ENCODE measurements around the gene SBF2. TPM values are rescaled to one million over a fixed set of nuclear protein-coding genes. Genes with fewer than 3 reads are reported as not detected.

SBF2 gene
- total and polyA plus RNA-seq, 2 donors (not counting 1 experiment from before 2014, with no cell fraction given): 5.6 to 17.7 TPM

DNA sequence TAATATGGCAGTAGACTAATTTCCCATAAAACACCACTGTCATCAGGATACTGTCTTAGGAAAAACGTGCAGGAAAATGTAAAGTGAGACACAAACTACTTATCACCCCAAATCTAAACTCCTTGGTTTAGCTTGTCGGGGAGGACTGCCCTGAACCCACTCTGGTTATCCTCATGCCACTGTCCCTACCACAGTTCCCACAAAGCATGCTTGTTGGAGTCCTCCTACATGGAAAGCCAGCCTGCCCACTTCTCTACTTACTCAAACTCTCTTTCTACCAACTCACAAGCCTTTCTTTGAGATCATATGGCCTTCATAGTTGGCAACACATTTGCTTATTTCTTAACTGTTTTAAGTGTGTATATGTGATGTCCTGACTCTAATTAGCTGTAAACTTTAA lies 451.1 kb downstream of the SBF2 start:
- Histone ChIP-seq H3K27ac (ENCODE audit: low read length in 2 of 2) (no peak overlapping the region), H3K9ac (ENCODE audit: low read length) (no peak overlapping the region), H3K4me2 (replicated peaks; ENCODE audit: low read depth, low read length, poor library complexity, severe bottlenecking) (no peak overlapping the region), H2AFZ (ENCODE audit: insufficient read depth, low read depth, low read length, poor library complexity, severe bottlenecking) (no peak overlapping the region), H3K79me2 (ENCODE audit: control insufficient read depth, insufficient read depth, low read length) (no peaks in the 10 kb centered on the region), H3K27me3 (replicated peaks in 1 of 4; ENCODE audit: control extremely low read depth in 1 of 4, control insufficient read depth in 3 of 4, insufficient read depth in 4 of 4, low read length in 3 of 4) (no peaks in the 10 kb centered on the region), H3K9me3 (ENCODE audit: control extremely low read depth in 1 of 3, control insufficient read depth in 2 of 3, insufficient read depth in 1 of 3, low read length in 2 of 3) (no peaks in the 10 kb centered on the region), H3K4me1 (ENCODE audit: control insufficient read depth in 2 of 2, insufficient read depth in 2 of 2, low read length in 2 of 2) (peaks cover 0 to 6% of the 10 kb centered on the region in 2 donors), H3K4me3 (ENCODE audit: control extremely low read depth in 1 of 5, extremely low read depth in 1 of 5, insufficient read depth in 1 of 5, low read depth in 2 of 5, low read length in 4 of 5) (no peak overlapping the region), H3K36me3 (replicated peaks in 1 of 2; ENCODE audit: control extremely low read depth in 1 of 2, control insufficient read depth in 1 of 2, extremely low read depth in 1 of 2, insufficient read depth in 2 of 2, low read length in 1 of 2) (peaks cover 0 to 3% of the 10 kb centered on the region in 2 experiments), H4K20me1 (ENCODE audit: control insufficient read depth, insufficient read depth, low read length, poor library complexity, severe bottlenecking) (no peaks in the 10 kb centered on the region)
- Mint-ChIP-seq H3K4me3 (no peak overlapping the region), H3K9me3 (ENCODE audit: insufficient read depth) (no peaks in the 10 kb centered on the region), H3K27me3 (no peaks in the 10 kb centered on the region), H3K4me1 (peaks cover 14% of the 10 kb centered on the region), H3K27ac (no peak overlapping the region)
- no peak for TF ChIP-seq EZH2 (IDR thresholded peaks at IDR 0.05; ENCODE audit: borderline replicate concordance, insufficient read depth, low read depth, low read length, poor library complexity, severe bottlenecking)
- TF ChIP-seq, protein P1, sequence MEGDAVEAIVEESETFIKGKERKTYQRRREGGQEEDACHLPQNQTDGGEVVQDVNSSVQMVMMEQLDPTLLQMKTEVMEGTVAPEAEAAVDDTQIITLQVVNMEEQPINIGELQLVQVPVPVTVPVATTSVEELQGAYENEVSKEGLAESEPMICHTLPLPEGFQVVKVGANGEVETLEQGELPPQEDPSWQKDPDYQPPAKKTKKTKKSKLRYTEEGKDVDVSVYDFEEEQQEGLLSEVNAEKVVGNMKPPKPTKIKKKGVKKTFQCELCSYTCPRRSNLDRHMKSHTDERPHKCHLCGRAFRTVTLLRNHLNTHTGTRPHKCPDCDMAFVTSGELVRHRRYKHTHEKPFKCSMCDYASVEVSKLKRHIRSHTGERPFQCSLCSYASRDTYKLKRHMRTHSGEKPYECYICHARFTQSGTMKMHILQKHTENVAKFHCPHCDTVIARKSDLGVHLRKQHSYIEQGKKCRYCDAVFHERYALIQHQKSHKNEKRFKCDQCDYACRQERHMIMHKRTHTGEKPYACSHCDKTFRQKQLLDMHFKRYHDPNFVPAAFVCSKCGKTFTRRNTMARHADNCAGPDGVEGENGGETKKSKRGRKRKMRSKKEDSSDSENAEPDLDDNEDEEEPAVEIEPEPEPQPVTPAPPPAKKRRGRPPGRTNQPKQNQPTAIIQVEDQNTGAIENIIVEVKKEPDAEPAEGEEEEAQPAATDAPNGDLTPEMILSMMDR (IDR thresholded peaks at IDR 0.05): no peak
- ChIA-PET CTCF (interaction anchor here (1.5 kb wide), 1 partner anchor 365 kb away, joined by 4 read pairs; no protein-coding TSS in a partner anchor), POLR2A (no interaction called here)
- WGBS (ENCODE audit: insufficient coverage): 100% methylated on average over 2 of the region's 2 CpGs
- DNase-seq: no peak
- intact Hi-C loops (cut with micrococcal nuclease): no loop called here
- ATAC-seq (ENCODE audit: low read depth): no peak

DNA sequence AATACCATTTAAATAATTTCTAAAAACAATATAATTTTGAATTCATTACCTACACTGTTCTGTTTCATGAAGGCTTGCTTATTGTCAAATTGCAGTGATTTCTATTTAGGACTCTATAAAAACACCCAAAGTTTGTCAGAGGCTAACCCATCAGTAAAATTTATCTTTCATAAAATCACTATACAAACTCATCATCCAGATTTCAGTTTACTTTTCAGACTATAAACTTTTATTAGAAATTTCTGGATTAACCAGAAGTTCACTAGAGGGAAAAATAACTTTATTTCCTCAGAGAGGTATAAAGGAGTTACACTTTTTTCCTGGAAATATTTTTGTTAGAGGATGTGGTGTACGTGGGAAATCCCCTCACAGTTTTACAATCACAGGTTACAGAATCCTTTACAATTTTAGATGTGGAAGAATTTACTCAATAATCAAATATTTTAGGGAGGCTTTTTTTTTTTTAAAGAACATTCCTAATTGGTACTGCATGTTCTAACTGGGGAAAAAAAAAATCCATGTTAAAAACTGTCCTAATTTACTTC lies 453.5 kb downstream of the SBF2 start:
- intact Hi-C loops (cut with micrococcal nuclease): no loop called here
- no peaks in the 10 kb centered on the region for H3K9me3 Mint-ChIP-seq (ENCODE audit: insufficient read depth)
- no peaks in the 10 kb centered on the region for H3K9me3 ChIP-seq (ENCODE audit: control extremely low read depth in 1 of 3, control insufficient read depth in 2 of 3, insufficient read depth in 1 of 3, low read length in 2 of 3)
- no peak overlapping the region for H3K9ac ChIP-seq (ENCODE audit: low read length)
- H4K20me1 ChIP-seq (ENCODE audit: control insufficient read depth, insufficient read depth, low read length, poor library complexity, severe bottlenecking): no peaks in the 10 kb centered on the region
- ATAC-seq (ENCODE audit: low read depth): no peak
- H3K27ac ChIP-seq (ENCODE audit: low read length in 2 of 2): no peak overlapping the region
- H3K4me3 Mint-ChIP-seq: no peak overlapping the region
- peaks cover 0 to 3% of the 10 kb centered on the region in 2 experiments for H3K36me3 ChIP-seq (replicated peaks in 1 of 2; ENCODE audit: control extremely low read depth in 1 of 2, control insufficient read depth in 1 of 2, extremely low read depth in 1 of 2, insufficient read depth in 2 of 2, low read length in 1 of 2)
- H2AFZ ChIP-seq (ENCODE audit: insufficient read depth, low read depth, low read length, poor library complexity, severe bottlenecking): no peak overlapping the region
- POLR2A ChIA-PET: no interaction called here
- DNase-seq: no peak
- peak overlapping the region; percentile 27 for H3K4me2 ChIP-seq (replicated peaks; ENCODE audit: low read depth, low read length, poor library complexity, severe bottlenecking)
- CTCF ChIA-PET: interaction anchor here (0.9 kb wide), 1 partner anchor 103 kb away, joined by 4 read pairs; no protein-coding TSS in a partner anchor
- no peak overlapping the region for H3K4me3 ChIP-seq (ENCODE audit: control extremely low read depth in 1 of 5, extremely low read depth in 1 of 5, insufficient read depth in 1 of 5, low read depth in 2 of 5, low read length in 4 of 5)
- H3K27me3 ChIP-seq (replicated peaks in 1 of 4; ENCODE audit: control extremely low read depth in 1 of 4, control insufficient read depth in 3 of 4, insufficient read depth in 4 of 4, low read length in 3 of 4): no peaks in the 10 kb centered on the region
- no peaks in the 10 kb centered on the region for H3K27me3 Mint-ChIP-seq
- H3K79me2 ChIP-seq (ENCODE audit: control insufficient read depth, insufficient read depth, low read length): no peaks in the 10 kb centered on the region
- H3K4me1 ChIP-seq (ENCODE audit: control insufficient read depth in 2 of 2, insufficient read depth in 2 of 2, low read length in 2 of 2): peaks cover 0 to 6% of the 10 kb centered on the region in 2 donors
- peaks cover 14% of the 10 kb centered on the region for H3K4me1 Mint-ChIP-seq
- WGBS (ENCODE audit: insufficient coverage): no CpG with 5 or more reads among the region's 1 CpG
- TF ChIP-seq, protein P1 (IDR thresholded peaks at IDR 0.05): no peak
- no peak for TF ChIP-seq EZH2 (IDR thresholded peaks at IDR 0.05; ENCODE audit: borderline replicate concordance, insufficient read depth, low read depth, low read length, poor library complexity, severe bottlenecking)
- H3K27ac Mint-ChIP-seq: no peak overlapping the region

Measured in B cell (primary cell).